ENCODE results near the gene CRISP3.
"Not testable (repeated sequence)": the region's sequence is repeated elsewhere in the genome, so short reads cannot be mapped to it uniquely, and the experiment has no call there.

CRISP3 gene, protein sequence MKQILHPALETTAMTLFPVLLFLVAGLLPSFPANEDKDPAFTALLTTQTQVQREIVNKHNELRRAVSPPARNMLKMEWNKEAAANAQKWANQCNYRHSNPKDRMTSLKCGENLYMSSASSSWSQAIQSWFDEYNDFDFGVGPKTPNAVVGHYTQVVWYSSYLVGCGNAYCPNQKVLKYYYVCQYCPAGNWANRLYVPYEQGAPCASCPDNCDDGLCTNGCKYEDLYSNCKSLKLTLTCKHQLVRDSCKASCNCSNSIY

GRCh38 chr6:49744259-49744658 is at the start of gene CRISP3:
TSS of gene CRISP3 (minus strand) at chr6:49744388. CDS start at chr6:49744367, 21 bp downstream.
- DNase-seq, result no peak

- DNase-seq, result no peak
These were observed 46.2 kb upstream of the CRISP3 start for GRCh38 chr6:49790341-49790740.

DNA sequence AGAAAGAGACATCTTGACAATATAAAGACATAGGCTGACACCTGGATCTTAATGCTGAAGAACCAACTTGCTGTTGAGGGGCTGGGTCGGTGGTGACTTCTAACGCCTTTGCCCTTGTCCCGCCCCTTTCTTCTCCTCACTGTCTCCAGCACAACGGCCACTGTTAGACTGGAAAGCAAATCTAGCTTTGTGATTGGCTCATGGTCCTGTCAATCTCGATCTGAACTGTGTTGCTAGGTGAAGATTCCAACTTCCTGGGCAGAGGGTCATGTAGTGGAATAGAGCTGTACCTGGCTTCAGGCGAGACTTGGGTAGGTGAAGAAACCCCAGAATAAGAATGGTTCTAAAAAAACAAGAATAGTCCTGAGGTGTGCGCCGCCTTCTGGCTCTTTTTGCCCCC is 43.0 kb upstream of the CRISP3 start, which contains the start of gene PGK2:
Gene PGK2, minus strand, starts transcription at position 110 of the 400 bp plus-strand sequence. Its CDS starts 98 bp downstream, at position 12.
- no peak for DNase-seq

DNA sequence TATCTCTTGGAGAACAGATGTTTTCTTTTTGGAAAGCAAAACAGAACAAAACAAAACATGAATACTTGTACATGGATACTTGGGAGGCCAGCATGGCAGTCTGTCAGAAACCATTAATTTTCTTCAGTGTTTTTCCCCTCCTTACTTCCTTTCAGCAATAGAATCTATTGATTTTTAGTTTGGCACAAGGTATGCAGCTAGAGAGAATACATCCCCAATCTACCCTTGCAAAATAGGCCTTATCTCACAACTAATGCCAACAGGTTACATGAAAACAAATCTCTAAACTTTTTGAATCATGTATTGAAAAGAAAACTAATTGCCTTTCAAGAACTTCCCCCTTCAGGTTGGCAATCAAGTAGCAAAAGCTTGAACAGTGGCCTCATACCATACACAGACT is 40.1 kb upstream of the CRISP3 start:
- DNase-seq, result no peak

- DNase-seq, result no peak
These were observed 38.5 kb upstream of the CRISP3 start for GRCh38 chr6:49782725-49783124.

- DNase-seq, result no peak
These were observed 38.1 kb upstream of the CRISP3 start for GRCh38 chr6:49782293-49782692.

DNA sequence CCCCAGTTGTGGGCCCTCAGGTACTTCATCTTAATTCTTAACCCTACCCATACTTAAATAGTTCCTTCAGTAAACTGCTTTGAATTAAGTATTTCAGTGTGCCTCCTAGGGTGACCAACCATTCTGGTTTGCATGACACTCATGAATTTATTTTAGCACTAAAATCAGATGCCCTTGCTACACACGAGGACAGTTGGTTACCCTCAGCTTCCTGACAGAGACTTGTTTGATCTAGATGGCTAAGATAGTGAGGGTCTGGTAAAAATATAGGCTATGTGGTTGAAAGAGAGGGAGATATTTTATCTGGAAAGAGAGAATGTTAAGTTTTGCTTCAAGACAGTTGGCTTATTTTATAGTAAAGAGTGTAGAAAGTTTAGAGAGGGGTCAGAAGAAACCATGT is 32.3 kb upstream of the CRISP3 start:
- DNase-seq, result no peak

- no peak for DNase-seq
These were observed 30.9 kb upstream of the CRISP3 start for GRCh38 chr6:49775043-49775442.

DNA sequence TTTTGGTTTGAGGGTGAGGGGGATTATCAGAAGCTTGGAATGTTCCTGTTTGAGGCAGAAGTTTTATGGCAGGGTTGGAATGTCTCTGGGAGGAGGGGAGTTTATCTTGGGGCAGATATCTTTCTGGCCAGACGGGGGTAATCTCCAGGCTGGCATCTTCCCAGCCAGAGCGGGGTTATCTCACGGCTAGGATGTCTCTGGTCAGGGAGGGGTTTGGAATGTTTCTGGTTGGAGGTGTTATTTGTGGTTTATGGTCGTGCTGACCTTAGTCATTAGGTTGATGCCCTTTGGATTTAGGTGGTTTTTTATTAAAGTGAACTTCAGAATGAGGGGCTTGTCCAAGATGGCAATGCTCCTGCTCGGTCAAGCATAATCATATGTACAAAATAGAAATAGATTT is 28.1 kb upstream of the CRISP3 start:
- DNase-seq, result no peak

DNA sequence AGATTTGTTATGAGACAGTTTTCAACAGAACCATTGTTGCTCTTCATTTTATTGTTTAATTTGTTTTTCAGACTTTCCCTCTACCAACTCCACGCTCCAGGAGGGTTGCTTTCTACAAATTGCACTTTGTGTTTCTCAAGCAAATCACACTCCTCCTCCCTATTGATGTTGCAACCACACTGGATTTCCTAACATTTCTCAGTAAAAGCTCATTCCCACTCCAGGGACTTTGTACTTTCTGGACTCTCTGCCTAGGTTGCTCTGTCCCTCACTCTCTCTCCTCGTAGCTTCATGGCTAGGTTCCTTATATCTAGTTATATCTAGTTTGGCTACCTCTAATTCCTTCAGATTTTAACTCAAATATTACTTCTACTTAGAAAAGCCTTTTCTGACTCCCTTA is 22.6 kb upstream of the CRISP3 start:
- DNase-seq, result no peak

GRCh38 chr6:49764571-49765236 is 20.5 kb upstream of the CRISP3 start:
- DNase-seq, result no peak

GRCh38 chr6:49743429-49743828 is 759 bp downstream of the CRISP3 start:
- DNase-seq, result no peak

DNA sequence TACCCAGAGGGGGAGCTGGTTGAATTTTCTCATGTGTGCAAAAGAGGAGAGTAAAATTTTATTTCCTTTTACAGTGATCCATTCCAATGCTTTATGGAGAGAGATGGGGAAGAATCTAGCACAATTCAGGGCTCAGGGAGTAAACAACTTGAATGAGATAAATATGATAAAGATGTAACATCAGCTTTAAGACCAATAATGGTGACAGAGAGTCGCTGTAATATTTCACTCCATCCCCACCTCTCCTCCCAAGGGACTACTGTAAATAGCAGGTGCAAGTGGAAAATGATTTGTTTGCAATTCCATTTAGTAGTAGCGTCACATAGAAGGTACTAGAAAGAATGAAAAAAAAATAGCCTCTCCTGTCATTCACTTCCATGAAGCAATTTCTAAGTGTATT is 4.8 kb downstream of the CRISP3 start:
- no peak for DNase-seq

DNA sequence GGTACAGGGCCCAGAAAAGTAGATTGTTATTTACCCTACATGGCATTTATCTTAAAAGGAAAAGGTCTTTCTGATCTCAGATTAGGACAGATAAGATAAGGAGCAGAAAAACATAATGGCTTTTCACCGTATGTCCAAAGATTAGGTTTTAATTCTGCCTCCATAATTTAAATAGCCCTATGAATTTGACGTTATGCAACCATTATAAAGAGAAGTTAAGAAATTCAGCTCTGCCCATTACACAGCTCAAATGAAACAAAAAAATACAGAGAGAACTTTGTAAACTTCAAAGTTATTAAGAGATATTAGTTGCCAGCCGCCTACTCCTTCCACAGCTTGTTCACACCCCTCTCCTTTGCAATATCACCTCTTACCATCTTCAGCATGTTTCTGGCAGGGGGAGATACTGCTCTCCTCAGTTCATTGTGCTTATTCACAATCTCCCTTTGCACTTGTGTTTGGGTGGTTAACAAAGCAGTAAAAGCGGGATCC is 8.1 kb downstream of the CRISP3 start:
- no peak for DNase-seq

GRCh38 chr6:49733680-49734079 is 10.5 kb downstream of the CRISP3 start:
- no peak for DNase-seq

DNA sequence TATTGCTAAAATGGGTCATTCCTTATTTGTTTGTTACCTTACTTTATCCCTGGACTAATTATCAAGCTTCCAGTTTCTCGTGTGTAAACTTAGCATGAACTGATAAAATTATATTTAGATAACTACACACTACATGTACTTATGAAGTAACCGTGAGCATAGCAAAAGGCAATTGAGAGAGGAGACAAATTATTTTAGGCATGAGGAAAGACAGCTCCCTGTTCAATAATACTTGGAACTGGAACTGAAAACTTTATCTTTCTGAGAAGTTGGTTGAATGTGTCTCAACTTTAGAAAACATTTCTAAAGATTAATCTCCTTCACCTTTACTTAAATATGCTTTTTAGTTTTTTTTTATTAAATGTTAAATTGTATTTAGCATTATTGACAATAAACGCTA is 11.4 kb downstream of the CRISP3 start:
- no peak for DNase-seq

DNA sequence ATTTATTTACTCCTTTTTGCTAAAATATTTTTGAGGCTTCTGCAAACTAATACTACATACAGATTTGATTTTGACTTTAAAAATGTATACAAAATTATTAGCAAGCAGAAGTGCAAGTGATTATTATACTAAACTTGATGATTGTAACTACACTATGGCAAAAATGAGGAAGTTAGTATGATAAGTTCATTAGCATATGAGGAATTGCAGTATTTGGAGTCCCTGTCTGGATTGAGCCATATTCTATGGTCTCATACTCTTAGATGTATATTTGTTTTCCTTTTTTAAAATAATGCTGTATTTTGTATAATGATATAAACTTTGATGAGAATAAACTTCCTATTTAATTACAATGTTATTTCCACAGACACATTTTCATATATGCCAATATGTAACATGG is 13.9 kb downstream of the CRISP3 start:
- DNase-seq, result no peak

- not testable (repeated sequence) for DNase-seq
These were observed 20.3 kb downstream of the CRISP3 start for GRCh38 chr6:49723917-49724316.

DNA sequence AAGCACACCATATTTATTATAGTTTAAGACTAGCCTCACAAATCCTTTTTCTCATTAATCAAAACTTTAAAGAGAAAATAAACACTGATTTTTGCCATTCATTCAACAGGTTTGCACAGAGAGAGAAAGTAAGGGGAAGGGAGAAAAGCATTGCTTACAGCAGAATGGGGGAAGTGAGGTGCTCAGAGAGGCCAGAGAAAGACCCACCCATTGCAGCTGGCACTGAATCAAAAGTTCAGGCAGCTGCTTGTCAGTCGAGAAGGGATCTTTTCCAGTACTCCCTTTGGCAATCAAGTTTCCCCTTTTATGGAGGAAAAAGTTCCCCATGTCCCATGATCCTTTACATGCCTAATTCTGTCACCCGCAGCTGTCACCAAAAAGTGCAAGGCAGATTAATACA is 22.9 kb downstream of the CRISP3 start:
- DNase-seq, result no peak

DNA sequence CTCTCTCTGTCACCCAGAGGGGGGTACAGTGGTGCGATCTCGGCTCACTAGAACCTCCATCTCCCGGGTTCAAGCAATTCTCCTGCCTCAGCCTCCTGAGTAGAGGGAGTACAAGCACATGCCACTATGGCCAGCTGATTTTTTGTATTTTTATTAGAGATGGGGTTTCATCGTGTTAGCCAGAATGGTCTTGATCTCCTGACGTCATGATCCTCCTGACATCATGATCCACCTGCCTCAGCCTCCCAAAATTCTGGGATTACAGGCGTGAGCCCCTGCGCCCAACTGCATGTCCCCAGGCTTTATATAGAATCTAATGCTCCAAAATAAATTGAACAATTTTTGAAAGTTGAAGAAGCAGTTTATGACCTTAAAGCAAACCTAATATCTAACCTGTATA is 23.8 kb downstream of the CRISP3 start:
- no peak for DNase-seq

DNA sequence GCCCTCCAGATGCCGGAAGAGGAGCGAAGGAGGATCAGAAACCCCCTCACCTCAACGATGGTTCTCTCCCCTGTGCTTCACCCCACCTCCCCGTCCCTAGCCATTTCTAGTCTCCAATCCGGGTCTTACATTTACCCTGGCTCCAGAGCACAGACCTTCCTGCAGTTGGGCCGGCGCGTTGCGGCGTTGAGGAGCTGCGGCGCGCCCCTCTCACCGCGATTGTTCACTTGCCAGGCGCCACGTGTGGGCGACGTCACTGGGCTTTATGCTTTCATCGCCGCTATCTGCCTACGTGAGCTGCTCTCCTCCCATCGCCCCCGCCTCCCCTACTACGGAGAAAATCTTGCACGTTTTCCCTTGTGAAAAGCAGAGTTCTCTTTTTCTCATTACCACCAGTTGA is 30.8 kb downstream of the CRISP3 start, which contains the start of gene CRISP2:
Gene CRISP2, minus strand, starts transcription at position 198 of the 400 bp plus-strand sequence. CDS start 4,347 bp downstream, outside the sequence.
- DNase-seq, result no peak

DNA sequence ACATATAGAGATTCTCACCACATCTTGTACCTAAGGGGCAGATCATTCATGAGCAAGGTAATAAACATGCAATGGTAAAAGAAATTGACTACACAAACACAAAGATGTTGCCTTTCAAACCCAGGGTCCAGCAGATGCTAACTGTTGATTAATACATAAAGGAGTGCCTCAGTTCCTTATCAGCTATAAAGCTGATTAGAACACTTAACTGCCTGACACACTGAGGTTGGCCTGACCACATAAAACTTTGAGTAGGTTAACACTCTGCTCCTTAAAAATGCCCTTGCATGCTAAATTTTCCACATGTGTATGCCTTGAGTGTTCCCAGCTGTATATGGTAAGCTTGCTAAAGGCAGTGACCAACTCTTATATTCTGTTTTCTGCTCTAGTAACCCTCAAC is 45.7 kb downstream of the CRISP3 start:
- DNase-seq, result no peak

DNA sequence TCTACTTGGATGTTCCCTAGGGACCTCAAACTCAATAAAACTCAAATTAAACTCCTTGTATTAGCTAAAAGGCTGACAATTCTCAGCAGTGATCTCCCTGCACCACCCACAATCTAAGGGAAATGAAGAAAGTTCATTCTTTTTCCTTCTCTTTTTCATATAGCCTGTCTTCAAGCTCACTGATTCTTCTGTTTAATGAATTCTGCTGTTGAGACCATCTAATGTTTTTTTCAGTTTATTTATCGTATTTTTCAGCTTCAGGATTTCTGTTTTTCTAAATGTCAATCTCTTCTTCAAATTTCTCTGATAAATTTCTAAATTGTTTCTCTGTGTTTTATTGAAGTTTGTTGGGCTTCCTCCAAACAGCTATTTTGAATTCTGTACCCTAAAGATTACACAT is 50.7 kb downstream of the CRISP3 start:
- no peak for DNase-seq

- DNase-seq, result no peak
These were observed 51.7 kb downstream of the CRISP3 start for GRCh38 chr6:49692534-49692933.
